Upper lobe of left lung (tissue), 6 donors: ENCODE data around the gene POSTN. TPM values are rescaled to one million over a fixed set of nuclear protein-coding genes. Genes with fewer than 3 reads are reported as not detected.
"Not testable (repeated sequence)": the region's sequence is repeated elsewhere in the genome, so short reads cannot be mapped to it uniquely, and the experiment has no call there.

Source experiments
- ATAC-seq, 2 donors: fragments of 200-7000 bp; cut with Tn5 transposase; one replicate each; pipeline ENCODE4 v1.9.1; 2022; ENCODE audit warnings: mild to moderate bottlenecking in 2 of 2, moderate library complexity in 2 of 2; ENCODE audit not compliant: low FRiP score in 2 of 2
- DNase-seq, 2 donors: peaks; one replicate each; pipeline ENCODE4 v3.0.0-alpha.2; 2019 to 2020
- H3K27ac ChIP-seq, 4 donors: fragments of 200-600 bp; sonication (generic); one replicate each; pipeline ENCODE4 v1.5.1; 2016 to 2019
- H3K27me3 ChIP-seq, 4 donors: fragments of 200-600 bp; sonication (generic); one replicate each; pipeline ENCODE4 v1.5.1; 2017 to 2019
- H3K36me3 ChIP-seq, 4 donors: fragments of 200-600 bp; sonication (generic); one replicate each; pipeline ENCODE4 v1.5.1; 2016 to 2019
- H3K4me1 ChIP-seq, 4 donors: fragments of 200-600 bp; sonication (generic); one replicate each; pipeline ENCODE4 v1.5.1; 2018 to 2019
- H3K4me3 ChIP-seq, 4 donors: fragments of 200-600 bp; sonication (generic); one replicate each; pipeline ENCODE4 v1.5.1; 2017 to 2019; ENCODE audit warnings: mild to moderate bottlenecking in 2 of 4, moderate library complexity in 1 of 4
- H3K9me3 ChIP-seq, 4 donors: fragments of 200-600 bp; sonication (generic); one replicate each; pipeline ENCODE4 v1.5.1; 2018 to 2019
- CTCF ChIP-seq, 6 experiments: fragments of 450-650 bp in 4 of 6; fragments of 200-600 bp in 2 of 6; sonication (generic) in 2 of 6; IDR thresholded peaks; one replicate each; pipeline ENCODE4 v1.5.1; 2016 to 2019; ENCODE audit warnings: antibody characterized with exemption in 6 of 6
- EP300 ChIP-seq, 4 donors: sonication (generic); formaldehyde crosslinking; IDR thresholded peaks; one replicate each; pipeline ENCODE4 v1.5.1; 2017; ENCODE audit warnings: antibody characterized with exemption in 4 of 4, control low read depth in 2 of 4
- POLR2A ChIP-seq, 4 donors: fragments of 450-650 bp; IDR thresholded peaks; one replicate each; pipeline ENCODE4 v1.5.1; 2016 to 2017; ENCODE audit warnings: antibody characterized with exemption in 4 of 4, mild to moderate bottlenecking in 2 of 4
- POLR2AphosphoS5 ChIP-seq, 2 donors: sonication (generic); formaldehyde crosslinking; IDR thresholded peaks; one replicate each; pipeline ENCODE4 v1.5.1; 2017; ENCODE audit warnings: antibody characterized with exemption in 2 of 2
- WGBS, 2 donors: methylation state at CpG; one replicate each; pipeline ENCODE4 v1.1.5; 2017 to 2018; 5-methylcytosine and 5-hydroxymethylcytosine counted together
- total RNA-seq, 6 donors: library from RNA; depleted of rRNA in 4 of 6; stranded (reverse); fragments of >200 nt in 4 of 6; gene quantifications; one replicate each; pipeline versions ENCODE4 v1.1.0 to v1.2.1, GENCODE V29; 2016 to 2021
- donor health status: DM: no; HTN: no; CAD: no; lungs with moderate emphysema.
- donor health status: DM: no; HTN: yes; CAD: no; lungs with severe emphysema.

POSTN gene
- total RNA-seq, 6 donors from 2014 or later: 1.0 to 55.5 (median 23.5) TPM

DNA sequence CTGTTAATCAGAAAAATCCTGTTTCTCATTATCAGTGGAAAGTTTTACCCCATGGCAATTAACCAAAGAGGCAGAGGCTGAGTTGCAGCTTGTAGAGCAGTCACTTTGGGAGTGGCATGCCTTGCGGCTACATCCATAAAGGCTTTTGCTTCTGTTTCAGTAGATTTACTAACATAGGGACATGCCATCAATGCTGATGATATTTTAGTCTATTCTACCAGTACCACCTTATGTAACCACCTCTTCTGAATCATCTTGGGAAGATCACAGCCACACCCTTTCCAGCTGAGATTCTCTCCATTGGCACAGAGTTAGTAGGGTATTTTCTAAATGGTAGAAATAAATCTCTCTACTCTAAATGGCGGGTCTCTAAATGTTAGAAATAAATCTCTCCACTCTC lies 37.5 kb downstream of the POSTN start:
- Histone ChIP-seq H3K27me3 (no peaks in the 10 kb centered on the region), H3K9me3 (peaks cover 0 to 11% (median 4%) of the 10 kb centered on the region in 4 donors), H3K36me3 (no peaks in the 10 kb centered on the region), H3K4me3 (no peak overlapping the region), H3K27ac (no peak overlapping the region), H3K4me1 (no peaks in the 10 kb centered on the region)
- WGBS, 2 donors: 88 to 100% methylated on average over 2 of the region's 2 CpGs
- DNase-seq (no peak), ATAC-seq (no peak)
- TF ChIP-seq POLR2A (IDR thresholded peaks at IDR 0.05) (no peak), CTCF (IDR thresholded peaks at IDR 0.05) (no peak), EP300 (IDR thresholded peaks at IDR 0.05) (no peak), POLR2AphosphoS5 (IDR thresholded peaks at IDR 0.05) (no peak)

- no peak for DNase-seq
- H3K4me1 ChIP-seq: no peaks in the 10 kb centered on the region
- TF ChIP-seq POLR2A (IDR thresholded peaks at IDR 0.05) (no peak), CTCF (IDR thresholded peaks at IDR 0.05) (no peak), EP300 (IDR thresholded peaks at IDR 0.05) (no peak), POLR2AphosphoS5 (IDR thresholded peaks at IDR 0.05) (no peak)
- ATAC-seq: no peak
- H3K27me3 ChIP-seq: no peaks in the 10 kb centered on the region
- no peaks in the 10 kb centered on the region for H3K36me3 ChIP-seq
- H3K4me3 ChIP-seq: no peak overlapping the region
- 85 to 91% methylated on average over 3 of the region's 3 CpGs for WGBS, 2 donors
- H3K27ac ChIP-seq: no peak overlapping the region
- peaks cover 0 to 11% (median 4%) of the 10 kb centered on the region in 4 donors for H3K9me3 ChIP-seq
Measured at GRCh38 chr13:37560526-37560925, 38.0 kb downstream of the POSTN start.

- WGBS, 2 donors: 78 to 88% methylated on average over 5 of the region's 5 CpGs
Measured at GRCh38 chr13:37558766-37559165, 39.8 kb downstream of the POSTN start.

DNA sequence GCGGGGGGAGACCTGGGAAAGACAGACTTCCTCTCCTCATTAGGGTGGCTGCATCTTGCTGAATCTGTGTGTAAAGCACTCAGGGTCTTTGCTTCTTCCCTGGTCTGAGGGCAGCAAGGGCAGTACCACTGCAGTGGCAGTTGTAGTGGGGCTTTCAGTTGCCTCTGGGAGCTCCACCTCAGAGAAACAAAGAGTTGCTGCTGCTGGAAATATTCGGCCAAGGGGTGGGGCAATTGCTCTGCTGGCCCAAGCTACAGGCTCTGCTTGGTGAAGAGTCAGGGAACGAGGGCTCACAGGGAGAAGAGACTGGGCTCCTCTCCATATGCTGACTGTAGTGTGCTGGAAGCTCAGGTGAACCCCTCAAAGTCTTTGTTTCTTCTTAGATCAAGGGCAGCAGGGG lies 52.5 kb downstream of the POSTN start:
- no peak overlapping the region for H3K4me3 ChIP-seq
- H3K4me1 ChIP-seq: no peaks in the 10 kb centered on the region
- no peaks in the 10 kb centered on the region for H3K9me3 ChIP-seq
- ATAC-seq (no peak), DNase-seq (no peak)
- TF ChIP-seq POLR2AphosphoS5 (IDR thresholded peaks at IDR 0.05) (no peak), POLR2A (IDR thresholded peaks at IDR 0.05) (no peak), EP300 (IDR thresholded peaks at IDR 0.05) (no peak), CTCF (IDR thresholded peaks at IDR 0.05) (no peak)
- H3K36me3 ChIP-seq: no peaks in the 10 kb centered on the region
- no peak overlapping the region for H3K27ac ChIP-seq
- no peaks in the 10 kb centered on the region for H3K27me3 ChIP-seq
- WGBS, 2 donors: 68 to 74% methylated on average over 3 of the region's 3 CpGs

More at GRCh38 chr13:37558766-37559165, 39.8 kb downstream of the POSTN start:
- not testable (repeated sequence) for H3K4me3 ChIP-seq, H3K36me3 ChIP-seq, ATAC-seq, H3K27me3 ChIP-seq, H3K27ac ChIP-seq, DNase-seq, H3K4me1 ChIP-seq
- H3K9me3 ChIP-seq: peaks cover 0 to 11% (median 4%) of the 10 kb centered on the region in 4 donors

- 90 to 97% methylated on average over 3 of the region's 3 CpGs for WGBS, 2 donors
- no peak for ATAC-seq
Measured at GRCh38 chr13:37544995-37545394, 53.6 kb downstream of the POSTN start.

GRCh38 chr13:37539976-37540605 lies 58.5 kb downstream of the POSTN start:
- DNase-seq (no peak), ATAC-seq (no peak)
- no peaks in the 10 kb centered on the region for H3K36me3 ChIP-seq
- 72 to 77% methylated on average over 3 of the region's 3 CpGs for WGBS, 2 donors
- H3K4me1 ChIP-seq: no peaks in the 10 kb centered on the region
- H3K9me3 ChIP-seq: no peaks in the 10 kb centered on the region
- H3K4me3 ChIP-seq: no peak overlapping the region
- no peak overlapping the region for H3K27ac ChIP-seq
- TF ChIP-seq POLR2AphosphoS5 (IDR thresholded peaks at IDR 0.05): no peak
- TF ChIP-seq EP300 (IDR thresholded peaks at IDR 0.05): no peak
- no peak for TF ChIP-seq CTCF (IDR thresholded peaks at IDR 0.05)
- no peak for TF ChIP-seq POLR2A (IDR thresholded peaks at IDR 0.05)
- H3K27me3 ChIP-seq: no peaks in the 10 kb centered on the region

More at GRCh38 chr13:37544995-37545394, 53.6 kb downstream of the POSTN start:
- no peak for DNase-seq
- no peak overlapping the region for H3K4me3 ChIP-seq
- no peak for TF ChIP-seq POLR2AphosphoS5 (IDR thresholded peaks at IDR 0.05)
- no peak for TF ChIP-seq POLR2A (IDR thresholded peaks at IDR 0.05)
- no peaks in the 10 kb centered on the region for H3K36me3 ChIP-seq
- H3K27ac ChIP-seq: no peak overlapping the region
- H3K9me3 ChIP-seq: no peaks in the 10 kb centered on the region
- H3K4me1 ChIP-seq: no peaks in the 10 kb centered on the region
- H3K27me3 ChIP-seq: no peaks in the 10 kb centered on the region
